Suprapubic skin (tissue), 3 donors: ENCODE data around the gene MED26.

Experiments
- CTCF ChIP-seq, 2 donors: fragments of 200-600 bp in 1 of 2; fragments of 450-650 bp in 1 of 2; sonication (generic) in 1 of 2; IDR thresholded peaks; one replicate each; pipeline ENCODE4 v1.5.1; 2016 to 2019; ENCODE audit warnings: antibody characterized with exemption in 2 of 2, mild to moderate bottlenecking in 1 of 2, moderate library complexity in 1 of 2
- POLR2A ChIP-seq, 2 donors: fragments of 450-650 bp; IDR thresholded peaks; one replicate each; pipeline ENCODE4 v1.6.1; 2017; ENCODE audit warnings: antibody characterized with exemption in 2 of 2, mild to moderate bottlenecking in 2 of 2, moderate library complexity in 2 of 2

GRCh38 chr19:16677055-16677454, 49.1 kb upstream of the MED26 start:
- TF ChIP-seq CTCF (IDR thresholded peaks at IDR 0.05), result no peak
- TF ChIP-seq POLR2A (IDR thresholded peaks at IDR 0.05), result no peak
